CD4-positive, alpha-beta T cell (primary cell): ENCODE measurements around the gene RNU4-1. TPM values are rescaled to one million over a fixed set of nuclear protein-coding genes. Genes with fewer than 3 reads are reported as not detected.

ENCODE experiments used
- ATAC-seq: fragments of 200-7000 bp; cut with Tn5 transposase; one replicate; pipeline ENCODE4 v1.10.0; 2022; ENCODE audit warnings: mild to moderate bottlenecking; ENCODE audit not compliant: poor library complexity
- CTCF ChIA-PET: fragments of 350-600 bp; sonication (Branson Sonifier 250); formaldehyde crosslinking; loops from one replicate; lab custom pipeline; 2021; ENCODE audit warnings: antibody characterized with exemption, inconsistent platforms; lab: Charles Lee
- POLR2A ChIA-PET: fragments of 350-600 bp; sonication (Branson Sonifier 250); formaldehyde crosslinking; loops from one replicate; lab custom pipeline; 2021; ENCODE audit warnings: antibody characterized with exemption, inconsistent platforms; lab: Charles Lee
- DNase-seq, 14 experiments: peaks; one replicate each; pipeline ENCODE4 v3.0.0-alpha.2; 2013 to 2020; ENCODE audit warnings: mixed read lengths in 2 of 14
- H3K27ac ChIP-seq, 2 donors: one replicate each; pipeline versions ENCODE4 v1.5.1 to v1.7.0; 2013; ENCODE audit warnings: low read length in 2 of 2, low read depth in 1 of 2, mild to moderate bottlenecking in 1 of 2
- H3K27me3 ChIP-seq, 2 experiments: 1 replicate in 1 of 2; 2 replicates in 1 of 2; pipeline versions ENCODE4 v1.6.1 to v1.7.0; 2013; ENCODE audit warnings: low read length in 2 of 2, control low read depth in 1 of 2, mild to moderate bottlenecking in 1 of 2, moderate library complexity in 1 of 2; ENCODE audit not compliant: insufficient read depth in 2 of 2, control insufficient read depth in 1 of 2
- H3K36me3 ChIP-seq: one replicate; pipeline ENCODE4 v1.6.1; 2013; ENCODE audit warnings: low read length, control low read depth; ENCODE audit not compliant: insufficient read depth
- H3K4me1 ChIP-seq: one replicate; pipeline ENCODE4 v1.6.1; 2013; ENCODE audit warnings: low read length, control low read depth; ENCODE audit not compliant: insufficient read depth
- H3K4me3 ChIP-seq: one replicate; pipeline ENCODE4 v1.5.1; 2013; ENCODE audit warnings: mild to moderate bottlenecking, low read length, moderate library complexity
- H3K9me3 ChIP-seq, 2 experiments: 1 replicate in 1 of 2; 2 replicates in 1 of 2; pipeline versions ENCODE4 v1.6.1 to v1.7.0; 2013; ENCODE audit warnings: low read length in 2 of 2, mild to moderate bottlenecking in 2 of 2, control low read depth in 1 of 2, moderate library complexity in 1 of 2; ENCODE audit not compliant: control insufficient read depth in 1 of 2, insufficient read depth in 1 of 2
- H3K27ac Mint-ChIP-seq: one replicate; pipeline ENCODE4 v1.8.0; 2020; ENCODE audit warnings: mixed read lengths
- H3K27me3 Mint-ChIP-seq: one replicate; pipeline ENCODE4 v1.8.0; 2021; ENCODE audit warnings: mixed read lengths
- H3K36me3 Mint-ChIP-seq: one replicate; pipeline ENCODE4 v1.8.0; 2021; ENCODE audit warnings: low read depth, mixed read lengths
- H3K4me1 Mint-ChIP-seq: one replicate; pipeline ENCODE4 v1.8.0; 2021; ENCODE audit warnings: low read depth, mixed read lengths
- H3K4me3 Mint-ChIP-seq: one replicate; pipeline ENCODE4 v1.8.0; 2020; ENCODE audit warnings: mild to moderate bottlenecking, mixed read lengths
- H3K9me3 Mint-ChIP-seq: one replicate; pipeline ENCODE4 v1.8.0; 2020; ENCODE audit warnings: mixed read lengths
- CTCF ChIP-seq: fragments of 200-600 bp; IDR thresholded peaks from one replicate; pipeline ENCODE4 v1.8.0; 2022; ENCODE audit warnings: antibody characterized with exemption, mild to moderate bottlenecking
- intact Hi-C, 2 experiments: fragments of 100-400 bp; cut with DNase I in 1 of 2; cut with micrococcal nuclease in 1 of 2; formaldehyde crosslinking; loops; one replicate each; pipeline versions ENCODE4 v1.15.1 to v1.9.0; 2023 to 2025; cut with DNase I, micrococcal nuclease
- total RNA-seq, 174 experiments: library from RNA in 2 of 174; stranded (reverse) in 2 of 174; gene quantifications; one replicate each; pipeline ENCODE4 v1.2.3 and lab custom pipeline; 2021 to 2026

The RNU4-1 gene
- total RNA-seq, 2 experiments from 2014 or later, result 913 to 1,035 TPM

GRCh38 chr12:120264086-120264903, 28.7 kb downstream of the RNU4-1 start:
- Mint-ChIP-seq H3K9me3 (no peaks in the 10 kb centered on the region), H3K4me1 (peaks cover 62% of the 10 kb centered on the region), H3K27ac (peak overlapping the region; percentile 95), H3K27me3 (no peaks in the 10 kb centered on the region), H3K4me3 (peak overlapping the region; percentile 93), H3K36me3 (peaks cover 46% of the 10 kb centered on the region)
- no peaks in the 10 kb centered on the region for H3K9me3 ChIP-seq
- ChIA-PET CTCF (interaction anchor here (0.9 to 10.6 kb wide), 7 partner anchors 12 to 63 kb away, joined by 3 to 234 read pairs (median 20); partner anchors contain the start of gene RPLP0), POLR2A (interaction anchor here (0.8 to 14.3 kb wide), 10 partner anchors 7 to 1530 kb away, joined by 3 to 220 read pairs (median 16); partner anchors contain the start of genes BICDL1, RNU4-1, RNU4-2 and RPLP0)
- peaks cover 14% of the 10 kb centered on the region for H3K36me3 ChIP-seq
- peak; percentile 14 for ATAC-seq
- no peaks in the 10 kb centered on the region for H3K27me3 ChIP-seq
- peak in 1 of 14 experiments; percentile 44 for DNase-seq
- H3K4me3 ChIP-seq, result peak overlapping the region; percentile 95
- peak overlapping the region; percentile 60 to 83 for H3K27ac ChIP-seq
- intact Hi-C loops, result loop anchor here (1.0 to 10.0 kb wide), 3 partner anchors 12 to 149 kb away; partner anchors contain the start of gene RAB35 (in 1 of the 2)
- TF ChIP-seq CTCF, result no peak
- H3K4me1 ChIP-seq, result peaks cover 59% of the 10 kb centered on the region

GRCh38 chr12:120263748-120264085, 29.3 kb downstream of the RNU4-1 start:
- POLR2A ChIA-PET, result interaction anchor here (0.8 to 14.3 kb wide), 7 partner anchors 12 to 1530 kb away, joined by 3 to 220 read pairs (median 80); partner anchors contain the start of genes RNU4-1, RNU4-2 and RPLP0
- H3K4me1 ChIP-seq, result peaks cover 65% of the 10 kb centered on the region
- CTCF ChIA-PET, result interaction anchor here (0.9 to 10.6 kb wide), 6 partner anchors 9 to 63 kb away, joined by 3 to 234 read pairs (median 4); partner anchors contain the start of gene RPLP0
- H3K36me3 Mint-ChIP-seq, result peaks cover 46% of the 10 kb centered on the region
- ATAC-seq (no peak), DNase-seq (no peak)
- H3K27me3 ChIP-seq, result no peaks in the 10 kb centered on the region
- peaks cover 14% of the 10 kb centered on the region for H3K36me3 ChIP-seq
- no peaks in the 10 kb centered on the region for H3K9me3 Mint-ChIP-seq
- H3K27ac Mint-ChIP-seq, result peak overlapping the region; percentile 95
- H3K9me3 ChIP-seq, result no peaks in the 10 kb centered on the region
- peak overlapping the region; percentile 93 for H3K4me3 Mint-ChIP-seq
- peak overlapping the region; percentile 60 to 83 for H3K27ac ChIP-seq
- H3K4me1 Mint-ChIP-seq, result peaks cover 66% of the 10 kb centered on the region
- intact Hi-C loops, result loop anchor here (1.0 to 10.0 kb wide), 3 partner anchors 11 to 149 kb away; partner anchors contain the start of gene RAB35 (in 1 of the 2)
- TF ChIP-seq CTCF, result no peak
- no peaks in the 10 kb centered on the region for H3K27me3 Mint-ChIP-seq
- H3K4me3 ChIP-seq, result peak overlapping the region; percentile 95

GRCh38 chr12:120262852-120263747, 29.9 kb downstream of the RNU4-1 start:
- H3K4me3 Mint-ChIP-seq, result peak overlapping the region; percentile 93
- intact Hi-C loops, result loop anchor here (1.0 to 10.0 kb wide), 2 partner anchors 11 to 148 kb away; partner anchors contain the start of gene RAB35 (in 1 of the 2)
- no peak for ATAC-seq
- H3K4me1 Mint-ChIP-seq, result peaks cover 72% of the 10 kb centered on the region
- H3K27ac Mint-ChIP-seq, result peak overlapping the region; percentile 95
- Histone ChIP-seq H3K9me3 (no peaks in the 10 kb centered on the region), H3K4me1 (peaks cover 71% of the 10 kb centered on the region), H3K36me3 (peaks cover 14% of the 10 kb centered on the region), H3K27me3 (no peaks in the 10 kb centered on the region), H3K27ac (peak overlapping the region; percentile 60 to 83), H3K4me3 (peak overlapping the region; percentile 95)
- peaks cover 49% of the 10 kb centered on the region for H3K36me3 Mint-ChIP-seq
- TF ChIP-seq CTCF, result no peak
- DNase-seq, result no peak
- H3K9me3 Mint-ChIP-seq, result no peaks in the 10 kb centered on the region
- ChIA-PET CTCF (interaction anchor here (0.9 to 10.6 kb wide), 7 partner anchors 8 to 62 kb away, joined by 3 to 234 read pairs (median 4); partner anchors contain the start of gene RPLP0), POLR2A (interaction anchor here (1.0 to 14.3 kb wide), 10 partner anchors 11 to 62 kb away, joined by 3 to 220 read pairs (median 14); partner anchors contain the start of genes RNU4-1, RNU4-2, RPLP0 and SIRT4)
- no peaks in the 10 kb centered on the region for H3K27me3 Mint-ChIP-seq
